H9 (cell line): ENCODE results near the gene MAGEA6. TPM values are rescaled to one million over a fixed set of nuclear protein-coding genes. Genes with fewer than 3 reads are reported as not detected.

ENCODE experiments used
- DNase-seq: peaks from one replicate; pipeline ENCODE4 v3.0.0-alpha.2; 2017
- H2AFZ ChIP-seq: one replicate; pipeline ENCODE4 v1.6.1; 2013; ENCODE audit warnings: mild to moderate bottlenecking, low read length, control low read depth, moderate library complexity
- H2AK5ac ChIP-seq: 2 replicates; pipeline ENCODE4 v1.6.1; 2013; ENCODE audit warnings: low read length, control low read depth, mixed read lengths; ENCODE audit not compliant: insufficient read length
- H2BK120ac ChIP-seq: one replicate; pipeline ENCODE4 v1.6.1; 2013; ENCODE audit warnings: low read depth, mild to moderate bottlenecking, low read length, control low read depth, inconsistent platforms; ENCODE audit not compliant: poor library complexity, severe bottlenecking
- H2BK12ac ChIP-seq: 2 replicates; pipeline ENCODE4 v1.6.1; 2013; ENCODE audit warnings: low read length, control low read depth, mixed read lengths, low read depth; ENCODE audit not compliant: insufficient read length
- H2BK15ac ChIP-seq: 2 replicates; pipeline ENCODE4 v1.6.1; 2013; ENCODE audit warnings: low read depth, low read length, control low read depth
- H2BK20ac ChIP-seq: one replicate; pipeline ENCODE4 v1.6.1; 2013; ENCODE audit warnings: low read depth, mild to moderate bottlenecking, low read length, control low read depth, inconsistent platforms; ENCODE audit not compliant: poor library complexity, severe bottlenecking
- H2BK5ac ChIP-seq: 2 replicates; pipeline ENCODE4 v1.6.1; 2013; ENCODE audit warnings: low read length, control low read depth, mixed read lengths; ENCODE audit not compliant: insufficient read length
- H3K14ac ChIP-seq: 2 replicates; pipeline ENCODE4 v1.6.1; 2013; ENCODE audit warnings: low read length, control low read depth; ENCODE audit not compliant: insufficient read depth
- H3K18ac ChIP-seq: 2 replicates; pipeline ENCODE4 v1.6.1; 2013; ENCODE audit warnings: low read depth, mild to moderate bottlenecking, mixed read lengths, low read length, control low read depth; ENCODE audit not compliant: insufficient read length
- H3K23ac ChIP-seq: 2 replicates; pipeline ENCODE4 v1.6.1; 2013; ENCODE audit warnings: low read length, control low read depth, mixed read lengths, low read depth; ENCODE audit not compliant: insufficient read length
- H3K23me2 ChIP-seq: 2 replicates; pipeline ENCODE4 v1.6.1; 2013; ENCODE audit warnings: low read depth, mild to moderate bottlenecking, mixed read lengths, low read length, control low read depth; ENCODE audit not compliant: insufficient read length, poor library complexity, severe bottlenecking
- H3K27ac ChIP-seq: 2 replicates; pipeline ENCODE4 v1.5.1; 2013; ENCODE audit warnings: low read length, control low read depth, mixed read lengths, low read depth; ENCODE audit not compliant: insufficient read length
- H3K27me3 ChIP-seq: 2 replicates; pipeline ENCODE4 v1.6.1; 2013; ENCODE audit warnings: low read length, control low read depth, inconsistent platforms; ENCODE audit not compliant: insufficient read depth
- H3K4ac ChIP-seq: 2 replicates; pipeline ENCODE4 v1.6.1; 2013; ENCODE audit warnings: low read depth, mild to moderate bottlenecking, control low read depth, inconsistent platforms, low read length, moderate library complexity
- H3K4me1 ChIP-seq: 2 replicates; pipeline ENCODE4 v1.6.1; 2013; ENCODE audit warnings: low read length, control low read depth, inconsistent platforms; ENCODE audit not compliant: insufficient read depth
- H3K4me2 ChIP-seq: 2 replicates; pipeline ENCODE4 v1.6.1; 2013; ENCODE audit warnings: low read length, control low read depth, mixed read lengths; ENCODE audit not compliant: insufficient read length, insufficient read depth
- H3K56ac ChIP-seq: 2 replicates; pipeline ENCODE4 v1.6.1; 2013; ENCODE audit warnings: low read depth, mild to moderate bottlenecking, mixed read lengths, low read length, control low read depth; ENCODE audit not compliant: insufficient read length
- H3K79me1 ChIP-seq: 2 replicates; pipeline ENCODE4 v1.6.1; 2013; ENCODE audit warnings: low read depth, mild to moderate bottlenecking, moderate library complexity, low read length, control low read depth, inconsistent platforms; ENCODE audit not compliant: insufficient read depth, poor library complexity, severe bottlenecking
- H3K79me2 ChIP-seq: 2 replicates; pipeline ENCODE4 v1.6.1; 2013; ENCODE audit warnings: low read length, control low read depth, inconsistent platforms; ENCODE audit not compliant: insufficient read depth
- H3K9ac ChIP-seq: 2 replicates; pipeline ENCODE4 v1.6.1; 2013; ENCODE audit warnings: low read length, control low read depth, mixed read lengths; ENCODE audit not compliant: insufficient read length; ENCODE audit errors: extremely low read depth
- H3K9me3 ChIP-seq: one replicate; pipeline ENCODE4 v1.6.1; 2013; ENCODE audit warnings: low read depth, low read length, inconsistent platforms; ENCODE audit not compliant: control insufficient read depth
- H3T11ph ChIP-seq: one replicate; pipeline ENCODE4 v1.6.1; 2013; ENCODE audit warnings: mild to moderate bottlenecking, low read length, control low read depth, inconsistent platforms
- H4K20me1 ChIP-seq: one replicate; pipeline ENCODE4 v1.6.1; 2013; ENCODE audit not compliant: control insufficient read depth, insufficient read length, insufficient read depth
- H4K5ac ChIP-seq: 2 replicates; pipeline ENCODE4 v1.6.1; 2013; ENCODE audit warnings: low read depth, mild to moderate bottlenecking, mixed read lengths, low read length, control low read depth; ENCODE audit not compliant: insufficient read length
- H4K8ac ChIP-seq: replicated peaks from 2 replicates; pipeline ENCODE4 v1.6.1; 2013; ENCODE audit warnings: low read length, control low read depth, mixed read lengths, low read depth; ENCODE audit not compliant: insufficient read length
- H4K91ac ChIP-seq: 2 replicates; pipeline ENCODE4 v1.6.1; 2013; ENCODE audit warnings: low read depth, mild to moderate bottlenecking, moderate library complexity, mixed read lengths, low read length, control low read depth; ENCODE audit not compliant: insufficient read length
- H3K27ac Mint-ChIP-seq, 3 experiments: 2 replicates in 2 of 3; 3 replicates in 1 of 3; pipeline ENCODE4 v1.8.0; 2020 to 2021; ENCODE audit warnings: mixed read lengths in 3 of 3, mild to moderate bottlenecking in 1 of 3, moderate library complexity in 1 of 3
- H3K27me3 Mint-ChIP-seq: 2 replicates; pipeline ENCODE4 v1.8.0; 2021; ENCODE audit warnings: low read depth, mild to moderate bottlenecking, moderate library complexity, mixed read lengths
- H3K36me3 Mint-ChIP-seq, 3 experiments: 2 replicates in 2 of 3; 3 replicates in 1 of 3; pipeline ENCODE4 v1.8.0; 2020 to 2021; ENCODE audit warnings: low read depth in 3 of 3, mixed read lengths in 3 of 3; ENCODE audit not compliant: insufficient read depth in 1 of 3
- H3K4me1 Mint-ChIP-seq, 2 experiments: 2 replicates each; pipeline ENCODE4 v1.8.0; 2020; ENCODE audit warnings: mixed read lengths in 2 of 2
- H3K4me3 Mint-ChIP-seq, 2 experiments: 2 replicates in 1 of 2; 3 replicates in 1 of 2; pipeline ENCODE4 v1.8.0; 2020 to 2021; ENCODE audit warnings: mild to moderate bottlenecking in 2 of 2, mixed read lengths in 2 of 2, moderate library complexity in 1 of 2
- H3K9me3 Mint-ChIP-seq, 2 experiments: 2 replicates in 1 of 2; 3 replicates in 1 of 2; pipeline ENCODE4 v1.8.0; 2020; ENCODE audit warnings: mild to moderate bottlenecking in 2 of 2, mixed read lengths in 2 of 2, moderate library complexity in 1 of 2
- CTCF ChIP-seq: fragments of 200-600 bp; sonication (generic); conservative IDR thresholded peaks from 3 replicates; pipeline ENCODE4 v1.8.0; 2021; ENCODE audit warnings: antibody characterized with exemption, mild to moderate bottlenecking
- WGBS: extraction: QIAGEN DNeasy Blood & Tissue Kit; methylation state at CpG from one replicate; pipeline ENCODE4 v1.1.7; 2013; ENCODE audit warnings: missing lambda C conversion rate, low lambda C conversion rate, mixed read lengths; ENCODE audit not compliant: insufficient read length; ENCODE audit errors: extremely low coverage; 5-methylcytosine and 5-hydroxymethylcytosine counted together
- total RNA-seq: library from RNA; stranded (reverse); gene quantifications from 2 replicates; pipeline ENCODE4 v1.2.1, GENCODE V29; 2021

The MAGEA6 gene
- total RNA-seq, 1 experiment from 2014 or later, result not detected

DNA sequence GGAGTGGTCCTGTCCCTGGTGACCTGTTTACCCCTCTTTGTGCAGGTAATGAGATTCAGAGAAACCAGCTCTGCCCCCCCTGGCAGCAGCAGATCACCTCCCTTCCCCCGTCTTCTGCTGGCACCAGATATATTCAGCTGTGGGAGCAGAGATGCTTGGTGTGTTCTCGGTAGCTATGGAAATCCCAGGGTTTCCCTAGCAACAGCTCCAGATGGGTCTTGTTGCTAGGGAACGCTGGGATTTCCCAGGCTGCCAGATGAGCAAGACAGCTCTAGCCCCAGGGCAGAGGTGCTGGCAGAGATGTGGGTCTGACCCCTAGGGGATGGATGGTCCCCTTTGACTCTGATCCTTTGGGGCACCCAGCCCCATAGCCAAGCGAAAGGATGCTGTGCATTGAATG lies 40.9 kb upstream of the MAGEA6 start:
- Histone ChIP-seq H2BK12ac (no peak overlapping the region), H2BK20ac (no peak overlapping the region), H3K9ac (no peak overlapping the region), H3K79me1 (no peaks in the 10 kb centered on the region), H4K8ac (no peak overlapping the region), H3K56ac (no peak overlapping the region), H3K27me3 (no peaks in the 10 kb centered on the region), H3T11ph (no peak overlapping the region), H2BK5ac (no peak overlapping the region), H3K4ac (no peak overlapping the region), H2BK15ac (no peak overlapping the region), H4K91ac (no peak overlapping the region), H3K9me3 (peaks cover 23% of the 10 kb centered on the region), H2AFZ (no peak overlapping the region), H3K4me2 (no peak overlapping the region), H3K18ac (no peak overlapping the region), H2AK5ac (no peak overlapping the region), H4K20me1 (no peaks in the 10 kb centered on the region), H3K4me1 (no peaks in the 10 kb centered on the region), H3K23ac (no peak overlapping the region), H3K23me2 (no peaks in the 10 kb centered on the region), H2BK120ac (no peak overlapping the region), H3K27ac (no peak overlapping the region), H3K79me2 (no peaks in the 10 kb centered on the region), H3K14ac (no peak overlapping the region), H4K5ac (no peak overlapping the region)
- no peak for TF ChIP-seq CTCF
- H3K36me3 Mint-ChIP-seq, result peaks cover 0 to 2% (median 0%) of the 10 kb centered on the region in 3 experiments; a peak in 2 of 7 replicates
- H3K4me3 Mint-ChIP-seq, result no peak overlapping the region
- no peak overlapping the region; a peak in 1 of 7 replicates for H3K27ac Mint-ChIP-seq
- DNase-seq, result no peak
- H3K27me3 Mint-ChIP-seq, result peaks cover 11% of the 10 kb centered on the region
- H3K9me3 Mint-ChIP-seq, result peaks cover 70 to 71% of the 10 kb centered on the region in 2 experiments
- no CpG with 5 or more reads among the region's 4 CpGs for WGBS
- no peaks in the 10 kb centered on the region for H3K4me1 Mint-ChIP-seq
